Activated CD8-positive, alpha-beta memory T cell treated with anti-CD3 and anti-CD28 coated beads, Interleukin-2, amount 10 ng/mL, durations not matched to agents 7 days and 5 days (primary cell): ENCODE results near the gene JMJD1C. TPM values are rescaled to one million over a fixed set of nuclear protein-coding genes. Genes with fewer than 3 reads are reported as not detected.

Experiments
- ATAC-seq: fragments of 150-1000 bp; cut with Tn5 transposase; one replicate; pipeline ENCODE4 v1.10.0; 2021; ENCODE audit warnings: moderate library complexity
- CTCF ChIA-PET: fragments of 350-600 bp; sonication (Branson Sonifier 250); formaldehyde crosslinking; loops from one replicate; lab custom pipeline; 2021; ENCODE audit warnings: antibody characterized with exemption; lab: Charles Lee
- DNase-seq: peaks from one replicate; pipeline ENCODE4 v3.0.0-alpha.2; 2020
- H3K27ac Mint-ChIP-seq: one replicate; pipeline ENCODE4 v1.8.0; 2021; ENCODE audit warnings: mild to moderate bottlenecking, mixed read lengths
- H3K27me3 Mint-ChIP-seq: one replicate; pipeline ENCODE4 v1.8.0; 2021; ENCODE audit warnings: mixed read lengths
- H3K36me3 Mint-ChIP-seq: one replicate; pipeline ENCODE4 v1.8.0; 2021; ENCODE audit warnings: mild to moderate bottlenecking, mixed read lengths
- H3K4me1 Mint-ChIP-seq: one replicate; pipeline ENCODE4 v1.8.0; 2021; ENCODE audit warnings: mixed read lengths
- H3K4me3 Mint-ChIP-seq: one replicate; pipeline ENCODE4 v1.8.0; 2021; ENCODE audit warnings: mild to moderate bottlenecking, moderate library complexity, mixed read lengths
- H3K9me3 Mint-ChIP-seq: one replicate; pipeline ENCODE4 v1.8.0; 2022; ENCODE audit warnings: low read depth, mixed read lengths
- total RNA-seq, 2 experiments: library from RNA; stranded (reverse); gene quantifications; one replicate each; pipeline ENCODE4 v1.2.3, GENCODE V29; 2021

The JMJD1C gene
- total RNA-seq, 2 experiments from 2014 or later, result 55.7 to 87.6 TPM

DNA sequence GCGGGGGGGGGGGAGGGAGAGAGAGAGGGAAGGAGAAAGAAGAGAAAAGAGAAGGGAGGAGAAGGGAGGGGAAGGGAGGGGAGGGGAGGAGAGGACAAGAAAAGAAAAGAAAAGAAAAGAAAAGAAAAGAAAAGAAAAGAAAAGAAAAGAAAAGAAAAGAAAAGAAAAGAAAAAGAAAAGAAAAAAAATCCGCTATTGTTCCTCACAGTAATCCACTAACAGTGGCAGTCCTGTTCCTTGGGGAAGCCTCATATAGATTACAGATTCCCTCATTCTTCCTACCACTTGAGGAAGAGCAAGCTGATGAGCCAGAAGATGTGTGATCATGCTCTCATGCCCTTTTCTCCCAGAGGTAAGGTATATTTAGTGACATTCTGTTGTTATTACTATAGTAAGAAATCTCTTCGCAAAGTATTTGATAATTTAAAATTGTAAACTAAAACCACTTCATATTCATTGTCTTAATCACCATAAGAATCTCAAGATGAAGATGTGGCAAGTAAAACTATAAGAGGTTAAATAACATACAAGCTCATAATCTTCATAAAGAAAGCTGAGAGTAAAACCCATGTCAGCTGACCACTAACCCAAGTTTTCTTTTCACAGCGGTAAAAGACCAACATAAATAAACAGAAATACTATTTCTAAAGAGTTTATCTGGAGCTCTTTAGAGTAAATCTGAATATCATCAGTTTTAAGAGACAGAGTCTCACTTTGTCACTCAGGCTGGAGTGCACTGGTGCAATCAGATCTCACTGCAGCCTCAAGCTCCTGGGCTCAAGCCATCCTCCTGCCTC, 128.1 kb downstream of the JMJD1C start:
- H3K27me3 Mint-ChIP-seq, result no peaks in the 10 kb centered on the region
- ATAC-seq (no peak), DNase-seq (no peak)
- peaks cover 8% of the 10 kb centered on the region for H3K36me3 Mint-ChIP-seq
- no peaks in the 10 kb centered on the region for H3K4me1 Mint-ChIP-seq
- H3K27ac Mint-ChIP-seq, result no peak overlapping the region
- no peaks in the 10 kb centered on the region for H3K9me3 Mint-ChIP-seq
- no peak overlapping the region for H3K4me3 Mint-ChIP-seq
- CTCF ChIA-PET, result interaction anchor here (1.3 kb wide), 1 partner anchor 291 kb away, joined by 3 read pairs; no protein-coding TSS in a partner anchor

DNA sequence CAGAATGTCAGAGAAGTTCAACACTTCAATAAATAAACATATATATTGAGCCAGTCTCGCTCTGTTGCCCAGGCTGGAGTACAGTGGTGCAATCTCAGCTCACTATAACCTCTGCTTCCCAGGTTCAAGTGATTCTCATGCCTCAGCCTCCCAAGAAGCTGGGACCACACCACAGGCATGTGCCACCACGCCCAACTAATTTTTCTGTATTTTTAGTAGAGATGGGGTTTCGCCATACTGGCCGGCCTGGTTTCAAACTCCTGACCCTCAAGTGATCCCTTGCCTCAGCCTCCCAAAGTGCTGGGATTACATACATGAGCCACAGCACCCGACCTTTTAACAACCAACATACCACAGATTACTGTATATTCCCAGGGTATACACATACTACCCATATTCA, 134.2 kb downstream of the JMJD1C start:
- H3K27me3 Mint-ChIP-seq, result no peaks in the 10 kb centered on the region
- H3K9me3 Mint-ChIP-seq, result no peaks in the 10 kb centered on the region
- H3K27ac Mint-ChIP-seq, result no peak overlapping the region
- ATAC-seq (no peak), DNase-seq (no peak)
- CTCF ChIA-PET, result no interaction called here
- peaks cover 2% of the 10 kb centered on the region for H3K36me3 Mint-ChIP-seq
- H3K4me1 Mint-ChIP-seq, result no peaks in the 10 kb centered on the region
- H3K4me3 Mint-ChIP-seq, result no peak overlapping the region

DNA sequence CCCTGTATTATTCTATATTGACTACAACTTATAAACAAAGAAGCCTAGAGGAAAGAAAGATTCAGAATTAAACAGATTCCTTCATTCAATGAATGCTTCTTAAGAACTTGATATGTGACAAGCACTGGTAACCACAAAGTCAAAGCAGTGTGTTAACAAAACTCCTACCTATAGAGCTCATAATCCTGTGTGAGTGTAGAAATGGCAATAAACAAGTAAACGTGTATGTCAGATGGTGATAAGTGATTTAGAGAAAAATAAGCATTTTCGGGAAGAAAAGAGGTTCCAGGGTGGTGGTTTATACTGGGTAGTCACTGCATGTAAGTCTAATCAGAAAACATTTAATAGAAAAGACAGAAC, 141.3 kb downstream of the JMJD1C start:
- ATAC-seq (no peak), DNase-seq (no peak)
- no peaks in the 10 kb centered on the region for H3K4me1 Mint-ChIP-seq
- peaks cover 3% of the 10 kb centered on the region for H3K36me3 Mint-ChIP-seq
- CTCF ChIA-PET, result no interaction called here
- no peaks in the 10 kb centered on the region for H3K27me3 Mint-ChIP-seq
- no peak overlapping the region for H3K27ac Mint-ChIP-seq
- no peaks in the 10 kb centered on the region for H3K9me3 Mint-ChIP-seq
- no peak overlapping the region for H3K4me3 Mint-ChIP-seq

DNA sequence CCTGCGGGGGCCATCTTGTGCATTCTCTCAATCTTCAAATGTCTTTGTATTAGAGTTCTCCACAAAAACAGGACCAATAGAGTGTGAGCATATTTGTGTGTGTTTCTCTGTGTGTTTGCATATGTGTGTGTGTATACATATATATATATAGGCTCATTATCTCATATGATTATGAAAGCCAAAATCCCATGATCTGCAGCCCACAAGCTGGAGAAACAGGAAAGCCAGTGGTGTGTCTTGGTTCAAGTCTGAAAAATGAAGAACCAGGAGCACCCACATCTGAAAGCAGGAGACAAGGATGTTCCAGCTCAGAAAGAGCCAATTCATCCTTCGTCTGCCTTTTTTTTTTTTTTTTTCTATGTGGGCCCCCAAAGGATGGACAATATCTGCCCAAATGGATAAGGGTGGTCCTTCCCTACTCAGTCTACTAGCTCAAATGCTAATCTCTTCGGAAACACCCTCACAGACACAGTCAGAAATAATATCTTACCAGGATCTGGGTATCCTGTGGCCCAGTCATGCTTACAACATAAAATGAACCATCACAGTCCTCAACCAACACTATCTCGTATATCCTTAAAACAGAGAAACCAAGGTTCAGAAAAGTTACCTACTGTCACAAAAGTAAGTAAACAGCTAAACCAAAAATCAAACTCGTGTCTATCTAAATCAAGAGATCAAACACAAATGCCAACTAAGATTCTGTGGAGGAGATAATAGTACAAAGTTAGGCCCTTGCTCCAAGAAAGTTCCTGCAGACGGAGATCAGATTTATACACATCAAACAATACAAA, 141.9 kb downstream of the JMJD1C start:
- H3K27ac Mint-ChIP-seq, result no peak overlapping the region

GRCh38 chr10:63320683-63321082, 145.1 kb downstream of the JMJD1C start:
- CTCF ChIA-PET, result no interaction called here
- peaks cover 13% of the 10 kb centered on the region for H3K36me3 Mint-ChIP-seq
- H3K9me3 Mint-ChIP-seq, result no peaks in the 10 kb centered on the region
- H3K27me3 Mint-ChIP-seq, result no peaks in the 10 kb centered on the region
- ATAC-seq (no peak), DNase-seq (no peak)
- no peak overlapping the region for H3K4me3 Mint-ChIP-seq
- H3K4me1 Mint-ChIP-seq, result no peaks in the 10 kb centered on the region
- no peak overlapping the region for H3K27ac Mint-ChIP-seq

More for the DNA sequence above, 141.9 kb downstream of the JMJD1C start:
- Mint-ChIP-seq H3K27me3 (no peaks in the 10 kb centered on the region), H3K4me1 (no peaks in the 10 kb centered on the region), H3K9me3 (no peaks in the 10 kb centered on the region), H3K4me3 (no peak overlapping the region), H3K36me3 (peaks cover 3% of the 10 kb centered on the region)
- no peak for ATAC-seq
- no peak for DNase-seq
- CTCF ChIA-PET, result no interaction called here

GRCh38 chr10:63319231-63319630, 146.5 kb downstream of the JMJD1C start:
- Mint-ChIP-seq H3K27ac (no peak overlapping the region), H3K36me3 (peaks cover 16% of the 10 kb centered on the region), H3K4me1 (no peaks in the 10 kb centered on the region), H3K9me3 (no peaks in the 10 kb centered on the region), H3K4me3 (no peak overlapping the region), H3K27me3 (no peaks in the 10 kb centered on the region)
- ATAC-seq, result no peak
- DNase-seq, result no peak
- CTCF ChIA-PET, result no interaction called here

DNA sequence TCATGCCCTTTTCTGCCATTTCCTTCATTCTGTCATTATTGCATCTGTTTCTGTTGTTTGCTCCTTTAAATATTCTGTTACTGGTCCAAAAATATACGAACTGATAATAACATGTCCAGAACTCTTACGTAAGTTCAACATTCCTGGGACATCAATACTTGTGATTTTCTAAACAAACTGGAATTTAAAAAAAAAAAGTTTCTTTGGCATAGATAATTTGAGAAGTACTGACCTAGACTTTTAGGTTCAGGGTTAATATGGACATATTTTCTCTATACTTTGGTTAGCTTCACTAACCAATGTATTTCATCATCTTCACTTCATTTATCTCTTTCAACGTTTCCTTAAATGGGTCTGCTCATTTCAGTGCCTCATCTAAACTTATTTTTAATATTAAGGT, 147.3 kb downstream of the JMJD1C start:
- Mint-ChIP-seq H3K27ac (no peak overlapping the region), H3K4me3 (no peak overlapping the region), H3K27me3 (no peaks in the 10 kb centered on the region), H3K9me3 (no peaks in the 10 kb centered on the region), H3K36me3 (peaks cover 17% of the 10 kb centered on the region), H3K4me1 (no peaks in the 10 kb centered on the region)
- no peak for ATAC-seq
- CTCF ChIA-PET, result no interaction called here
- DNase-seq, result no peak

DNA sequence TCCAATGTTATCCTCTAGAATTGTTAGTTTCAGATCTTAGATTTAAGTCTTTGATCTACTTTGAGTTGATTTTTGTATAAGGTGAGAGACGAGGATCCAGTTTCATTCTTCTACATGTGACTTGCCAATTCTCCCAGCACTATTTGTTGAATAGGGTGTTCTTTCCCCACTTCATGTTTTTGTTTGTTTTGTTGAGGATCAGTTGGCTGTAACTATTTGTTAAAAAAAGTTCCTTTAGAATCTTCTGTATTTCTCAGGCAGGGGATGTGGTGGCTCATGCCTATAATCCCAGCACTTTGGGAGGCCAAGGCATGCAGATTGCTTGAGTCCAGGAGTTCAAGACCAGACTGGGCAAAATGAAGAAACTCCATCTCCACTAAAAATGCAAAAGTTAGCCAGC, 151.8 kb downstream of the JMJD1C start:
- CTCF ChIA-PET, result no interaction called here
- DNase-seq (no peak), ATAC-seq (no peak)
- peaks cover 14% of the 10 kb centered on the region for H3K36me3 Mint-ChIP-seq
- no peak overlapping the region for H3K4me3 Mint-ChIP-seq
- H3K4me1 Mint-ChIP-seq, result no peaks in the 10 kb centered on the region
- H3K27ac Mint-ChIP-seq, result no peak overlapping the region
- no peaks in the 10 kb centered on the region for H3K27me3 Mint-ChIP-seq
- no peaks in the 10 kb centered on the region for H3K9me3 Mint-ChIP-seq

- Mint-ChIP-seq H3K4me1 (no peaks in the 10 kb centered on the region), H3K9me3 (no peaks in the 10 kb centered on the region), H3K27me3 (no peaks in the 10 kb centered on the region), H3K27ac (no peak overlapping the region), H3K4me3 (no peak overlapping the region), H3K36me3 (peaks cover 11% of the 10 kb centered on the region)
- DNase-seq, result no peak
- CTCF ChIA-PET, result no interaction called here
- ATAC-seq, result no peak
These were observed 152.6 kb downstream of the JMJD1C start for GRCh38 chr10:63313066-63313717.

GRCh38 chr10:63308628-63309027, 157.1 kb downstream of the JMJD1C start:
- no peaks in the 10 kb centered on the region for H3K27me3 Mint-ChIP-seq
- CTCF ChIA-PET, result no interaction called here
- H3K4me3 Mint-ChIP-seq, result no peak overlapping the region
- H3K4me1 Mint-ChIP-seq, result no peaks in the 10 kb centered on the region
- no peaks in the 10 kb centered on the region for H3K9me3 Mint-ChIP-seq
- DNase-seq (no peak), ATAC-seq (no peak)
- H3K36me3 Mint-ChIP-seq, result peaks cover 1% of the 10 kb centered on the region
- no peak overlapping the region for H3K27ac Mint-ChIP-seq

- no peak for ATAC-seq
- CTCF ChIA-PET, result no interaction called here
- no peaks in the 10 kb centered on the region for H3K27me3 Mint-ChIP-seq
- H3K27ac Mint-ChIP-seq, result no peak overlapping the region
- no peak overlapping the region for H3K4me3 Mint-ChIP-seq
- H3K4me1 Mint-ChIP-seq, result no peaks in the 10 kb centered on the region
- peaks cover 5% of the 10 kb centered on the region for H3K36me3 Mint-ChIP-seq
- DNase-seq, result no peak
- no peaks in the 10 kb centered on the region for H3K9me3 Mint-ChIP-seq
These were observed 161.6 kb downstream of the JMJD1C start for GRCh38 chr10:63304146-63304545.

DNA sequence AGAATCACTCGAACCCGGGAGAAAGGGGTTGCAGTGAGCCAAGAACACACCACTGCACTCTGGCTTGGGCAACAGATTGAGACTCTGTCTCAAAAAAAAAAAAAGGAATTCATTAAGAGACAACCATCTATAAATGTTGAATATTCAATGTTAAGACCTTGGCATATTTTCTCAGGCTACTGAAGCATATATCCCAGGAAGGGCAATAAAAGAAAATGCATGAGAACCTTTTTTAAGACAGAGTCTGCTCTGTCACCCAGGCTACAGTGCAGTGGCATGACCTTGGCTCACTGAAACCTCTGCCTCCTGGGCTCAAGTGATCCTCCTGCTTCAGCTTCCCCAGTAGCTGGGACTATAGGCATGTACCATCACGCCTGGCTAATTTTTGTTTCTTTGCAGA, 165.0 kb downstream of the JMJD1C start:
- CTCF ChIA-PET, result interaction anchor here (0.7 to 1.3 kb wide), 2 partner anchors 22 to 79 kb away, joined by 3 read pairs; no protein-coding TSS in a partner anchor

DNA sequence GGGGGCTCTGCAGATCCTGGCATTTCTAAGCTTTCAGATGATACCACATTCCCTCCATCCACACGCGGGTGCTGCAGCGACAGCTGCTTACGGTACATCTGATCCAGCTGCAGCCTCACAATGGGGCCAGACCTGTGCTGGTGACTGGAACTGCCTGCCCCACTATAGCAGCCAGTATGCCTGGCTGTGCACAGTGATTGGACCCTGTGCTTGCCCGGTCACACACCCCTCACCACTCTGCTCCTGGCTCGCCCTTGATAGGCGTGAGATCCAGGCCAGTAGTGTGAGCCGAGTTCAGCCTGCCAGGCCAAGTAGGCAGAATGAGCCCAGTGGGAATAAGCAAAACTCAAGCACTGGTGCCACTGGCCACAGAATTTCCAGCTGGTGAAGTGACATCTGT, 167.8 kb downstream of the JMJD1C start:
- no peaks in the 10 kb centered on the region for H3K9me3 Mint-ChIP-seq
- H3K27ac Mint-ChIP-seq, result no peak overlapping the region
- no peaks in the 10 kb centered on the region for H3K27me3 Mint-ChIP-seq
- CTCF ChIA-PET, result no interaction called here
- peaks cover 4% of the 10 kb centered on the region for H3K36me3 Mint-ChIP-seq
- no peak for DNase-seq
- ATAC-seq, result no peak
- H3K4me3 Mint-ChIP-seq, result no peak overlapping the region
- H3K4me1 Mint-ChIP-seq, result no peaks in the 10 kb centered on the region

More for the DNA sequence above, 165.0 kb downstream of the JMJD1C start:
- Mint-ChIP-seq H3K4me1 (no peaks in the 10 kb centered on the region), H3K9me3 (no peaks in the 10 kb centered on the region), H3K36me3 (peaks cover 5% of the 10 kb centered on the region), H3K4me3 (no peak overlapping the region), H3K27ac (no peak overlapping the region), H3K27me3 (no peaks in the 10 kb centered on the region)
- DNase-seq (no peak), ATAC-seq (no peak)
